HG03066 (cell line): Measurements from ENCODE around the gene USP22.

Experiments used
- ATAC-seq: cut with Tn5 transposase; IDR thresholded peaks from one replicate; pipeline ENCODE4 v1.9.1; 2021; ENCODE audit warnings: low read depth; ENCODE audit not compliant: unreplicated experiment

Gene USP22

GRCh38 chr17:21003007-21003621 lies 39.7 kb downstream of the USP22 start:
- no peak for ATAC-seq

- no peak for ATAC-seq
These were observed 40.4 kb downstream of the USP22 start for GRCh38 chr17:21002309-21003006.

DNA sequence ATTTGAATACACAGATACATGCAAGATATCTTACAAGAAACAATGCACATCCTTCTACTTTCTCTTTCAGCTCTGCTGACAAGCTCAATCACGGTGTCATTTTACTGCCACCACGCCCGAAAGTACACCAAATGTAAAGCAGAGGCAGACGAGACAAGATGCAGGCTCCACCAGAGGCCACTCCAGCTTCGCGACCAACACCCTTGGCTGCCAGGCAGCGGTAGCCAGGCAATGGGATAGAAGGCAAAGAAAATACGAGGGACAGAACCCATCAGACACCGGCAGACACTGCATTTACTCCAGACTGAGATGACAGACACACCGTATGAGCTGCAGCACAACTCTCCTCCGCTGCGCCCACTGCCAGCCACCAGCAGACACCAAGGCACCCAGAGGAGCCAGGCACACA lies 41.0 kb downstream of the USP22 start:
- no peak for ATAC-seq

DNA sequence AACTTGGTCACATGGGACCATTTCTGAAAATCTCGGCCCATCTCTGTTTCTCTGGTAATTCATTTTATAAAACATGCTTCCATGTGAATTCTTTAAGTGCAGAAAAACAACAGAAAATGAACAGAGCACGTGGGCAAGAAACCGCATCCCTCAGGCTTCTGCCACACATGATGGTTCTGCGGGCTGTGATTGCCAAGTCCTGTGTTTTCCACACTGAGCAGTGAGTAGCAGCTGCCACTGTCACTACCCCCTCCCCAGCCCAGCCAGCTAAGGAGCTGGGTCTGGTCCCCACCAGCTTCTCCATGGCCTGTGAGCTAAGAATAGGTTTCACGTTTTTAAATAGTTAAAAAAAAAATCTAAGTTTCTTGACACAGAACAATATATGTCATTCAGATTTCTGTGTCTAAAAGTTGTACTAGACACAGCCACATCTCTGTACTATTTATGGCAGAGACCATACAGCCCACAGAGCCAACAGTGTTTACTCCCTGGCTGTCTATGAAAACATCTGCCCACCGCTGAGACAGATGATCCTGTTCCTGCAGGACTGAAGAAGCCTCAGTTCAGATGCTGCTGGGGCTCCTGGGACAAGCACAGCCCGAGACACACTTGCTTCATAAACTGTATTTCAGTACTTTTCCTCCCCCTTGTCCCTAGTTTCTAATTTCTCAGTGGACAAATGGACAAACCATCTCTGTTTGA lies 41.5 kb downstream of the USP22 start:
- no peak for ATAC-seq

DNA sequence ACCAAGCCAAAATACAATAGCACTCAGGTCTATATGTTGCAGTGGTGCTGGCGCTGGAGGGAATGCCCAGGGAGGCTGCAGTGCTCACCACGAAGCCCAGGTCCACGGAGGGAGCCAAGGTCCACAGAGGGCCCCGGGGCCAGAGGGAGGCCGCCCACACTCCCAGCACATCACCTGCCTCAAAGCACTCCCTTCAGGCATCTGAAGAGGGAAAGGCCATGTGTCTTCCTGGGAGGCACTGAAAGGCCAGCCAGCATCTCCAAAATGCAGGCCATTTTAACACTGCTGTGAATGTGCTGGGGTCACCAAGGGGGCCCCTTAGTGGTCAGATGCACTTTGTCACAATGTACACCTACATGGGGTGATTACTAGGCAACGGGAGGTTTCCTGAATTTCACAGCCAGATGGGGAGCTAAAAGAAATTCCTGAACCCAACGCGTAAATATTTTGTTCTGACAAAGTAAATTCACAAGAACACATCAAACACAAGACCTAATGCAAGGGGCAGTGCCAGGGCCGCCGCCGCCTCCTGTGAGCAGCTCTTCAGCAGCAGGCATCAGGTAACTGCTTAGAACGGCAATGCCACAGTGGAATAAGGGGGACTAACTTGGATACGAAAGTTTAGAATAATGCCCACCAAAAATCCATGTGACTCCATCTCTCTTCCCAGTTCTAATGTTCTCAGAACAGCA lies 42.8 kb downstream of the USP22 start:
- no peak for ATAC-seq

DNA sequence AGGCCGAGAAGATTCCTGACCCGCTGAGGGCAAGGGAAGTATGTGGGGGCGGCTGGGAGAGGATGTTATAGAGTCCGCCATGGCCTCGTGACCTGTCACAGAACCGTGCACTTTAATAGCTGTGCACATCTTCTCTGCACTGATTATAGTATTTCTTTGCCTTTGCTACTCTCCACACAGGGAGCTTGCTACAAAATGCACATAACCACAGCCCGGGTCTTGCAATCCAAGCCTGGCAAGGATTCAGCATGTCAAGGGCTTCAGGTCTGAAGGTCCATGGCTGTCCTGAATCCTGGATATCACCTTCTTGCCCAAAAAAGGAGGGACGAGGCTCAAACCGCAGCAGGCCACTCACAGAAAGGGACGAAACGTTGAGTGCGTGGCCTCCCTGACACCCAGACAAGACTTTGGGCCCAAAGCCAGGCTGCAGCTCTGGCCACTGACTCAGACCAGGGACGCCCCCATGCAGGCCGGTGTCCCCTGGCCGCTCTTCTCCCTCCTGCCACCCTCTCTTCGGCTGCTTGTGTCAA lies 43.7 kb downstream of the USP22 start:
- ATAC-seq: no peak

DNA sequence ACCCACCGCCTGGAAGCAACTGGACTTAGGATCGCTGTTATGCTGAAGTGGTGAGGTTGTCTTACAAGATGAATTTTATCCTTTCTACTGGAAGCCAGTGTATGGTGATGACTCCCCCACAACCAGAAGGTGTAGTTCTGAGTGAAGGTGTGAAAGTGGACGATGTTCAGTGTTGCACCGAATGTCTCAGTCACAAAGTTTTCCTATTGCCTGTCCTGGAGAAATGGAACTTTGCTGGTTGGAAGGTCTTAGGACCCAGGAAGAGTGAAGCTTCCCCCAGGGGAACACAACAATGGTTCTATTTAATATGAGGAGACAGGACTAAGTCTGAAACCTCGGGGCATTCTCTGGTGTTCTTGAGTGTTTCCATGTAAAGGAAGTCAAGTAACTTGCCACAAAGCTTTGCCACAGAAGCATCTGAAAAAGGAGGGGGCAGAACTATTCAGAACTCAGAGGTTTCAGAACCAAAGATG lies 44.2 kb downstream of the USP22 start:
- ATAC-seq: no peak

GRCh38 chr17:20997711-20998570 lies 44.9 kb downstream of the USP22 start:
- ATAC-seq: no peak

DNA sequence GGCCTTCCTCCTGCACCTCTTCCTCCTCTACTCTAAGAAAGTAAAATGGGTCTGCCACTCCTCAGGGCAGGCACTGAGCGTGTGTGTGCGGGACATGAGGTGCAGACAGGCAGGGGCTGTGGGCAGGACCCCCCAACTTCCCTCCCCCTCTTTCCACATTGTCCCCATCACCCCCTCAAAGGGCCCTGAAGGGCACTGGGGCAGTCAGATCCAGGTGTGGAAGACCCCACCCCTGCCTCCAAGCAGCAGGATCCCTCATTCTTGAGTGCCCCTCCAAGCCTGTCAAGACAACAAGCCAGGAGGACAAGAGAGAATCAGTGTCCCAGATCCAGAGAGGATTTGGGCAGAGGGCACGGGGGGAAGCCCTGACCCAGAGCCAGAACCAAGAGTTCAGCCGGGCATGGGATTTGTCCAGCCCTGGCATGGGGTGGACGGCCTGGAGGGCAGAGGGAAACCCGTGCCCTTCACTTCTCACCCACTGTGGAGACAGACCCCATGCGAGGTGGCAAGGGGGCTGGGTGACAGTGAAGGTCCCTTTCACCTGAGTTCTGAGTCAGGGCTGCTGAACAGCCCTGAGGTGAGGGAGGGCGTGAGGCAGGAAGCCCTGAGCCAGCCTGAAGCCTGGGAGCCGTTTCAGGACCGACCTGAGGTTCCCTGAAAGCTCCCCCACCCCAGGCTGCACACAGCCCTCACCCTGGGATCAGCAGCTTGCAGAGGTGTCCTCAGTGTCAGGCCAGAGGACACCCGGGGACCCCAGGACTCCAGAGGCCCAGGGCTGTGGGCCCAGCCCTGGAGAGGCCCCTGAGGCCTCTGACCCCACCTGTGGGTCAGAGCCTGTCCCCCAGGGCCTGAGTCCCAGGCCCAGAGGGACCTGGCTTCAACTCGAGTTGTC lies 45.8 kb downstream of the USP22 start:
- ATAC-seq: no peak

- ATAC-seq: no peak
These were observed 46.7 kb downstream of the USP22 start for GRCh38 chr17:20995873-20996723.

DNA sequence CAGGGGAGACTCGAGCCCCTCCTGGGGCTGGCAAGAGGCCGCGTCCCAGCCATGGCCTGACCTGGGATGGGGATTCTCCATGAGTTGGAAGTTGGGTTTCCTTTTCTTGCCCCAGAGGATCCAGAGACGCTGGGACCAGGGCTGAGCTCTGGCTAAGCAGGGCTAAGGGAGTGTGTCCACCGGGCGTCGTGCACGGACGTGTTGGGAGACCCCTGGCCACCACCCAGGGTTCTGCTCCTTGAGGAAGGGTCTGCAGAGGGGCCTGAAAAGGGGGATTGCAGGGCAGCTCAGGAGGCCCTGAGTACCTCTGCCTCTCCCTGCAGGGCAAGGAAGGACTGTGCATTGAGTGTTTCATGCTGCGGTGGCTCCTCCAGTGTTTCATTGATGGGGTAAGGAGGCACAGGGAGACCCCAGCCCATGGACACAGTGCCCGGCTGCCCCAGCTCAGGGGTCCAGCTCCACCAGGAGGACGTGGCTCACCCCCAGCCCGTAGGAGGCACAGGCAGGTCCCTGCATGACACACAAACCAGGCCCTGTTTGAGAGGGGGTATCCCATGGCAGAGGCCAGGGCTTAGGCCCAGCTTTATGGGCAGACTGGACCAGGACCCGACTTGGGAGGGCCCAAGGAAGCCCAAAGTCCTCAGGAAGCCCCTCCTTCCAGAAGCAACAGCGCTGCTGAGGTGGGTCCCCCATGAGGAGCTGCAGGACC lies 47.5 kb downstream of the USP22 start:
- no peak for ATAC-seq

DNA sequence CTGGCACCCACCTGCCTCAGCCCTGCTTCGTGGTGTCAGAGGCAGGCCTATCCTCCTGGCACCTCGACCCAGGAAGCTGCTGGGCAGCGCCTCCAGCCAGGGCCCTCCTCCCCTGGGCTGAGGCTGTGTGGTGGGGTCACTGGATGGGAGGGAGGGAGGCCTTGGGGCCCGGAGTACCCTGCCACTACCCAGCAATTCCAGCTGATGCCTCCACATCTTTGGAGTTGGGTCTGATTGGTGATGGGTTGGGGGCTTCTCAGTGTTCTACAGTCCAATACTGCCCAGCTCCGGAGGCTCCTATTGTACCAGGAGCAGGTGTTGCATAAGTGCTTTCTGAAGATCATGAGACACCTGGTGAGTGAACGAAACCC lies 48.0 kb downstream of the USP22 start:
- ATAC-seq: no peak

DNA sequence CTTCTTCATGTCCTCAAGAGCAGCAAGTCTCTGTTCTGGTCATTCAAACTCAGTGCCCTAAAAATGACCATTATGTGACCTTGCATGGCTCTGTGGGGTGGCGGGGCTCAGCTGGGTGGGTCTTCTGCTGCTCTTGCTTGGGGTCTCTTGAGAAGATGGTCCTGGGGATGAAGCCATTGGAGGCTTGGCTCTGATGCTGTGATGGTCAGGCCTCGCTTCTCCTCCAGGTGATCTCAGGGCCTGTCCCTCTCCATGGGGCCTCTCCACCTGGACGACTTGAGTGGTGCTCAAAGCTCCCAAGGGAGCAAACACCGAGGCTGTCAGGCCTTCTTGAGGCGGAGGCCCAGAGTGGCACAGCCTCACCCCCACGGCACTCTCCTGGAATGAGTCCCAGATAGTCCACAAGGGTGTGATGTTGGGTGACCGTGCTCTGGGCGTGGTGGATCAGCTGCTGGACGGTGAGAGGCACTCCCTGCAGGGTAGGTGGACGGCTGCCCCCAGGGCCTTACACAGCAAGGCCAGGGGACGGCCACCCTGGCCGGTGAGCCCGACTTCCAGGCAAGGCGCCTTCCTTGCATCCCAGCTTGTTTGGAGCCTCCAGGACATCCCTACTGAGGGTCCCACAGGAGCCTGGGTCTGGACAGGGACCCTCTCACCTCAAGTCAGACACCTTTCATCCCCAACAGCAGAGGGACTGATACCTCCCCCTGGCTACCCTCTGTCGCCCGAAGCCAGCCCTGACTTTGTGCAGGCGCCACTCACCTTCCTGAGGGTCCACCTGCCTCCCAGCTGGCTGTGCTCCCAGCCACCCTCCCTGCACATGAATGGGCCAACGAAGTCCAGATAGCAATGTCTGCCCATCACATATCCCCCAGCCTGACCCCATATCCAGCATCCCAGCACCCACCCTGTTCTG lies 48.7 kb downstream of the USP22 start:
- ATAC-seq: no peak

GRCh38 chr17:20992987-20993862 lies 49.6 kb downstream of the USP22 start:
- ATAC-seq: no peak

DNA sequence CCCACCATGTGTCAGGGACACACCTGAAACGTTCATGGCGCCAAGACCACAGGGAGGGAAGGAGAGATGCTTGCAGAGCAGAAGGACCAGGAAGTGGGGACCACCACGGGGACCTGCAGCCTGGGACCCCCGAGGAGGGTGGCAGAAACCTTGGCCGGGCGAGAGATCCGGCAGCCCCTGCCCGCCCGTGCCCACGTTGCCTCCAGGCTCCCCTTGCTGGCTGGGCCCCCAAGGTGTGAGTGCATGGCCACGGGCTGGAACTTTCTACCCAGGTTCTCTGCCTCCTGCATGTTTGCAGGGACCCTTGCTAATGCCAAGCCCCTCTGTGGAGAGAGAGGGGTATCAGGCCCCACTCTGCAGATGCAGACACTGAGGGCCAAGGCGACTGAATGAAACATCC lies 50.4 kb downstream of the USP22 start:
- no peak for ATAC-seq
